Hepatocyte (in vitro differentiated cells): ENCODE measurements around the gene TRIM32. TPM values are rescaled to one million over a fixed set of nuclear protein-coding genes. Genes with fewer than 3 reads are reported as not detected.

Source experiments
- DNase-seq: peaks from one replicate; pipeline ENCODE4 v3.0.0-alpha.2; 2016; ENCODE audit warnings: low spot score
- H2AFZ ChIP-seq: fragments of 200-600 bp; sonication (generic); 2 replicates; pipeline ENCODE4 v1.6.0; 2016; ENCODE audit warnings: antibody characterized with exemption, mild to moderate bottlenecking
- H3K27ac ChIP-seq: fragments of 200-600 bp; sonication (generic); 2 replicates; pipeline ENCODE4 v1.5.1; 2016; ENCODE audit warnings: mild to moderate bottlenecking
- H3K27me3 ChIP-seq: fragments of 200-600 bp; sonication (generic); 2 replicates; pipeline ENCODE4 v1.6.1; 2016
- H3K36me3 ChIP-seq: fragments of 200-600 bp; sonication (generic); replicated peaks from 2 replicates; pipeline ENCODE4 v1.5.1; 2016; ENCODE audit warnings: low read depth; ENCODE audit not compliant: insufficient read depth
- H3K4me1 ChIP-seq: fragments of 200-600 bp; sonication (generic); 2 replicates; pipeline ENCODE4 v1.5.1; 2016; ENCODE audit warnings: mild to moderate bottlenecking, moderate library complexity; ENCODE audit not compliant: insufficient read depth
- H3K4me2 ChIP-seq: fragments of 200-600 bp; sonication (generic); 2 replicates; pipeline ENCODE4 v1.6.0; 2016
- H3K4me3 ChIP-seq: fragments of 200-600 bp; sonication (generic); 2 replicates; pipeline ENCODE4 v1.5.1; 2016; ENCODE audit warnings: mild to moderate bottlenecking
- H3K79me2 ChIP-seq: fragments of 200-600 bp; sonication (generic); 2 replicates; pipeline ENCODE4 v1.6.0; 2017; ENCODE audit warnings: mild to moderate bottlenecking
- H3K9me2 ChIP-seq: fragments of 200-600 bp; sonication (generic); replicated peaks from 2 replicates; pipeline ENCODE4 v1.6.0; 2017; ENCODE audit warnings: mild to moderate bottlenecking; ENCODE audit not compliant: insufficient read depth
- H3K9me3 ChIP-seq: fragments of 200-600 bp; sonication (generic); 2 replicates; pipeline ENCODE4 v1.5.1; 2016; ENCODE audit warnings: low read depth, mild to moderate bottlenecking
- H4K20me1 ChIP-seq: fragments of 200-600 bp; sonication (generic); 2 replicates; pipeline ENCODE4 v1.6.0; 2016; ENCODE audit warnings: mild to moderate bottlenecking; ENCODE audit not compliant: insufficient read depth, poor library complexity, severe bottlenecking
- CTCF ChIP-seq: fragments of 200-600 bp; sonication (generic); IDR thresholded peaks from 2 replicates; pipeline ENCODE4 v1.5.1; 2016; ENCODE audit warnings: antibody characterized with exemption, mild to moderate bottlenecking; ENCODE audit not compliant: poor library complexity
- EZH2 ChIP-seq: fragments of 200-600 bp; sonication (generic); IDR thresholded peaks from 2 replicates; pipeline ENCODE4 v1.6.1; 2016; ENCODE audit warnings: antibody characterized with exemption, mild to moderate bottlenecking, borderline replicate concordance
- EZH2phosphoT487 ChIP-seq: fragments of 200-600 bp; sonication (generic); IDR thresholded peaks from one replicate; pipeline ENCODE4 v1.6.1; 2018; ENCODE audit warnings: antibody characterized with exemption, mild to moderate bottlenecking, low read depth, moderate library complexity; ENCODE audit not compliant: unreplicated experiment, severe bottlenecking
- WGBS: methylation state at CpG from one replicate; pipeline ENCODE4 v1.1.6; 2016; ENCODE audit warnings: low lambda C conversion rate; ENCODE audit errors: missing lambda C conversion rate; 5-methylcytosine and 5-hydroxymethylcytosine counted together
- polyA plus RNA-seq: library from polyadenylated mRNA; unstranded; fragments of >200 nt; fragmentation: Nextera tagmentation; extraction: Ambion mirVana; gene quantifications from 2 replicates; pipeline ENCODE4 v1.2.1, GENCODE V29; 2016
- total RNA-seq: library from RNA; depleted of rRNA; stranded (reverse); fragments of >200 nt; gene quantifications from 2 replicates; pipeline ENCODE4 v1.2.3, GENCODE V29; 2014

The TRIM32 gene
- total and polyA plus RNA-seq, 2 experiments from 2014 or later, result 21.0 to 30.8 TPM

- Histone ChIP-seq H3K36me3 (no peaks in the 10 kb centered on the region), H2AFZ (no peak overlapping the region), H3K4me1 (peaks cover 4% of the 10 kb centered on the region), H3K4me2 (no peak overlapping the region), H3K27ac (no peak overlapping the region), H3K27me3 (no peaks in the 10 kb centered on the region), H3K4me3 (no peak overlapping the region), H3K9me2 (no peaks in the 10 kb centered on the region), H4K20me1 (peaks cover 3% of the 10 kb centered on the region), H3K79me2 (peaks cover 19% of the 10 kb centered on the region), H3K9me3 (no peaks in the 10 kb centered on the region)
- TF ChIP-seq EZH2 (no peak), EZH2phosphoT487 (no peak), CTCF (no peak)
- no peak for DNase-seq
Observed at GRCh38 chr9:116704470-116704869, 17.4 kb downstream of the TRIM32 start.

- Histone ChIP-seq H4K20me1 (no peaks in the 10 kb centered on the region), H3K4me2 (no peak overlapping the region), H3K79me2 (peaks cover 8% of the 10 kb centered on the region), H3K27me3 (no peaks in the 10 kb centered on the region), H3K36me3 (no peaks in the 10 kb centered on the region), H3K4me3 (no peak overlapping the region), H2AFZ (no peak overlapping the region), H3K4me1 (peaks cover 4% of the 10 kb centered on the region), H3K9me3 (no peaks in the 10 kb centered on the region), H3K9me2 (no peaks in the 10 kb centered on the region), H3K27ac (no peak overlapping the region)
- TF ChIP-seq CTCF (no peak), EZH2 (no peak), EZH2phosphoT487 (no peak)
- 69% methylated on average over 1 of the region's 1 CpG for WGBS
- no peak for DNase-seq
Observed at GRCh38 chr9:116705531-116705930, 18.4 kb downstream of the TRIM32 start.

- H3K9me3 ChIP-seq, result no peaks in the 10 kb centered on the region
- H3K4me1 ChIP-seq, result peaks cover 4% of the 10 kb centered on the region
- H3K9me2 ChIP-seq, result no peaks in the 10 kb centered on the region
- TF ChIP-seq EZH2 (no peak), EZH2phosphoT487 (no peak), CTCF (no peak)
- no peaks in the 10 kb centered on the region for H4K20me1 ChIP-seq
- H3K36me3 ChIP-seq, result no peaks in the 10 kb centered on the region
- no peaks in the 10 kb centered on the region for H3K27me3 ChIP-seq
- H3K27ac ChIP-seq, result no peak overlapping the region
- DNase-seq, result no peak
- H2AFZ ChIP-seq, result no peak overlapping the region
- WGBS, result 96% methylated on average over 8 of the region's 8 CpGs
- peaks cover 5% of the 10 kb centered on the region for H3K79me2 ChIP-seq
- no peak overlapping the region for H3K4me2 ChIP-seq
- no peak overlapping the region for H3K4me3 ChIP-seq
Observed at GRCh38 chr9:116706310-116707290, 19.5 kb downstream of the TRIM32 start.
